Sigmoid colon (tissue), 7 donors: ENCODE results near the gene CSTF3. TPM values are rescaled to one million over a fixed set of nuclear protein-coding genes. Genes with fewer than 3 reads are reported as not detected.
A peak's percentile ranks its signal among the peaks of the same experiment; 100 is the strongest.

ENCODE experiments used
- DNase-seq: peaks from one replicate; pipeline ENCODE4 v3.0.0-alpha.2; 2019
- H3K27ac ChIP-seq, 4 donors: fragments of 200-600 bp; sonication (generic); one replicate each; pipeline ENCODE4 v1.5.1; 2016 to 2019; ENCODE audit warnings: mild to moderate bottlenecking in 1 of 4
- H3K27me3 ChIP-seq, 3 donors: fragments of 200-600 bp; sonication (generic); one replicate each; pipeline ENCODE4 v1.5.1; 2019; ENCODE audit warnings: mild to moderate bottlenecking in 1 of 3
- H3K36me3 ChIP-seq, 4 donors: fragments of 200-600 bp; sonication (generic); one replicate each; pipeline ENCODE4 v1.5.1; 2016 to 2019
- H3K4me1 ChIP-seq, 4 donors: fragments of 200-600 bp; sonication (generic); one replicate each; pipeline ENCODE4 v1.5.1; 2017 to 2019
- H3K4me3 ChIP-seq, 4 donors: fragments of 200-600 bp; sonication (generic); one replicate each; pipeline ENCODE4 v1.5.1; 2017 to 2019; ENCODE audit warnings: mild to moderate bottlenecking in 2 of 4, moderate library complexity in 1 of 4
- H3K9me3 ChIP-seq, 4 donors: fragments of 200-600 bp in 3 of 4; sonication (generic) in 3 of 4; one replicate each; pipeline versions ENCODE4 v1.5.1 to v1.6.1; 2013 to 2019
- CTCF ChIP-seq, 4 experiments: fragments of 450-650 bp in 3 of 4; fragments of 200-600 bp in 1 of 4; IDR thresholded peaks; one replicate each; pipeline ENCODE4 v1.5.1; 2016 to 2019; ENCODE audit warnings: antibody characterized with exemption in 4 of 4, mild to moderate bottlenecking in 3 of 4, moderate library complexity in 2 of 4
- EP300 ChIP-seq, 4 donors: sonication (generic); formaldehyde crosslinking; IDR thresholded peaks; one replicate each; pipeline ENCODE4 v1.6.1; 2017; ENCODE audit warnings: antibody characterized with exemption in 4 of 4
- POLR2A ChIP-seq, 2 donors: fragments of 450-650 bp; IDR thresholded peaks; one replicate each; pipeline ENCODE4 v1.6.1; 2016; ENCODE audit warnings: antibody characterized with exemption in 2 of 2, mild to moderate bottlenecking in 2 of 2, moderate library complexity in 2 of 2
- POLR2AphosphoS5 ChIP-seq, 4 donors: sonication (generic); formaldehyde crosslinking; IDR thresholded peaks; one replicate each; pipeline ENCODE4 v1.6.1; 2017; ENCODE audit warnings: antibody characterized with exemption in 4 of 4
- WGBS, 2 donors: extraction: QIAGEN DNeasy Blood & Tissue Kit; methylation state at CpG; one replicate each; pipeline ENCODE4 v1.1.7; 2013; 5-methylcytosine and 5-hydroxymethylcytosine counted together
- intact Hi-C: fragments of 100-400 bp; cut with DNase I; formaldehyde crosslinking; loops from one replicate; pipeline ENCODE4 v1.15.1; 2023
- polyA plus RNA-seq, 3 donors: library from polyadenylated mRNA; stranded (reverse); fragments of 200-250 nt; gene quantifications; one replicate each; pipeline ENCODE4 v1.2.3, GENCODE V29; 2013
- total RNA-seq, 4 donors: library from RNA; depleted of rRNA; stranded (reverse); fragments of >200 nt; gene quantifications; one replicate each; pipeline ENCODE4 v1.1.0, GENCODE V29; 2016
- donor health status: healthy with polysubstance abuse.
- donor health status: Bipolar disorder and iron deficiency.
- donor health status: healthy.

The CSTF3 gene
- total and polyA plus RNA-seq, 7 donors, result 9.9 to 20.8 (median 11.6) TPM

DNA sequence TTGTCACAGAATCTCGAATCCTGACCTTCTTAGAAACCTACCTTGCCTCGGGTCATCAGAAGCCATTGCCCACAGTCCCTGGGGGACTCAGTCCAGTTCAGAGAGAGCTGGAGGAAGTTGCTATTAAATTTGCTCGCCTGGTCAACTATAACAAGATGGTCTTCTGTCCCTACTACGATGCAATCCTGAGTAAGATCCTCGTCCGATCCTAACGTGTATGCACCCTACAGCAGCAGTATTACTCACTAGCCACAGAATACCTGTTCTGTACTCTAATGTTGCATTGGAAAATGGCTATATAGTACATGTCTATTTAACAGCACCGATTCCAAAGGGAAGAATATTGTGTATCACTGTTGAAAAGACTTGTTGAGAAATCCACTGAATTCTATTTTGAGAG, 88.8 kb downstream of the CSTF3 start:
- H3K36me3 ChIP-seq, result peaks cover 21 to 96% (median 64%) of the 10 kb centered on the region in 4 donors
- no peak for TF ChIP-seq POLR2AphosphoS5 (IDR thresholded peaks at IDR 0.05)
- intact Hi-C loops, result no loop called here

GRCh38 chr11:33068611-33069340, 92.5 kb downstream of the CSTF3 start:
- Histone ChIP-seq H3K27me3 (no peaks in the 10 kb centered on the region), H3K4me1 (peaks cover 0 to 21% (median 18%) of the 10 kb centered on the region in 4 donors), H3K9me3 (no peaks in the 10 kb centered on the region), H3K4me3 (no peak overlapping the region), H3K27ac (no peak overlapping the region), H3K36me3 (peaks cover 25 to 80% (median 48%) of the 10 kb centered on the region in 4 donors)
- no peak for DNase-seq
- TF ChIP-seq POLR2A (IDR thresholded peaks at IDR 0.05), result no peak
- TF ChIP-seq POLR2AphosphoS5 (IDR thresholded peaks at IDR 0.05), result no peak
- TF ChIP-seq CTCF (IDR thresholded peaks at IDR 0.05), result no peak
- no peak for TF ChIP-seq EP300 (IDR thresholded peaks at IDR 0.05)
- intact Hi-C loops, result loop anchor here (5.0 to 10.0 kb wide), 2 partner anchors 261 to 484 kb away; partner anchors contain the start of gene EIF3M
- WGBS, 2 donors, result 94 to 96% methylated on average over 17 of the region's 17 CpGs

More for the DNA sequence above, 88.8 kb downstream of the CSTF3 start:
- H3K27me3 ChIP-seq, result no peaks in the 10 kb centered on the region
- no peaks in the 10 kb centered on the region for H3K4me1 ChIP-seq
- no peak overlapping the region for H3K27ac ChIP-seq
- H3K9me3 ChIP-seq, result no peaks in the 10 kb centered on the region
- no peak overlapping the region for H3K4me3 ChIP-seq
- DNase-seq, result no peak
- 92 to 95% methylated on average over 8 of the region's 8 CpGs for WGBS, 2 donors

DNA sequence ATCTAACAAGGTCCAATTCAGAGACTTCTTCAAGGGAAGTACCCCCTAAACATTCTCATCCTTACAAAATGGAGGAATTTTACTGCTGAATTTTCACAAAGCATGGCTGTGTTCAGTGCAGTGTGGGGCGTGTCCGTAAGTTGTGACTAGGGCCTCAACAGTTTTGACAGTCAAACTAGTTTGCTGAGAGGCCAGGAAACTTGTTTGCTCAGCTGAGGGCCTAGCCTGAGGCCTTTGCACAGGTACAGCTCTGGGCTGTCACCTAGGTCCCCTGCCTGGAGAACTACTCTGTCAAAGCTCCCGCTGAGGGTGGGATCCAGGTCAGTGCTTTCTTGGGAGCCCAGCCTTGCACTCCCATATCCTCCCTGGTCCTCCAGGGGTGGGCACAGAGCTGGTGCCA, 94.0 kb downstream of the CSTF3 start:
- no peak overlapping the region for H3K27ac ChIP-seq
- no peaks in the 10 kb centered on the region for H3K9me3 ChIP-seq
- WGBS, 2 donors, result 87 to 95% methylated on average over 3 of the region's 3 CpGs
- H3K4me1 ChIP-seq, result peaks cover 0 to 36% (median 33%) of the 10 kb centered on the region in 4 donors
- no peak for DNase-seq
- H3K36me3 ChIP-seq, result peaks cover 24 to 65% (median 39%) of the 10 kb centered on the region in 4 donors
- H3K27me3 ChIP-seq, result no peaks in the 10 kb centered on the region
- intact Hi-C loops, result loop anchor here (5.0 to 10.0 kb wide), 2 partner anchors 260 to 482 kb away; partner anchors contain the start of gene EIF3M
- H3K4me3 ChIP-seq, result no peak overlapping the region
- TF ChIP-seq POLR2A (IDR thresholded peaks at IDR 0.05) (no peak), POLR2AphosphoS5 (IDR thresholded peaks at IDR 0.05) (no peak), CTCF (IDR thresholded peaks at IDR 0.05) (no peak), EP300 (IDR thresholded peaks at IDR 0.05) (no peak)

GRCh38 chr11:33065445-33066178, 95.7 kb downstream of the CSTF3 start:
- Histone ChIP-seq H3K9me3 (no peaks in the 10 kb centered on the region), H3K36me3 (peaks cover 12 to 52% (median 31%) of the 10 kb centered on the region in 4 donors), H3K4me3 (no peak overlapping the region), H3K4me1 (peaks cover 0 to 51% (median 47%) of the 10 kb centered on the region in 4 donors), H3K27me3 (no peaks in the 10 kb centered on the region), H3K27ac (peak overlapping the region in 1 of 4 donors; percentile 87)
- peak; percentile 82 for DNase-seq
- intact Hi-C loops, result loop anchor here (1.0 to 10.0 kb wide), 4 partner anchors 27 to 481 kb away; partner anchors contain the start of genes EIF3M and TCP11L1
- TF ChIP-seq EP300 (IDR thresholded peaks at IDR 0.05) (no peak), POLR2AphosphoS5 (IDR thresholded peaks at IDR 0.05) (no peak), POLR2A (IDR thresholded peaks at IDR 0.05) (no peak), CTCF (IDR thresholded peaks at IDR 0.05) (peak; percentile 49 to 92 (median 84))
- WGBS, 2 donors, result 52 to 65% methylated on average over 22 of the region's 22 CpGs

- peak overlapping the region in 3 of 4 donors; percentile 81 to 87 (median 82) for H3K27ac ChIP-seq
- DNase-seq, result no peak
- 92 to 93% methylated on average over 5 of the region's 5 CpGs for WGBS, 2 donors
- intact Hi-C loops, result loop anchor here (1.0 to 10.0 kb wide), 5 partner anchors 26 to 480 kb away; partner anchors contain the start of genes EIF3M, QSER1 and TCP11L1
- H3K9me3 ChIP-seq, result no peaks in the 10 kb centered on the region
- TF ChIP-seq EP300 (IDR thresholded peaks at IDR 0.05) (no peak), POLR2AphosphoS5 (IDR thresholded peaks at IDR 0.05) (no peak), POLR2A (IDR thresholded peaks at IDR 0.05) (no peak), CTCF (IDR thresholded peaks at IDR 0.05) (no peak)
- peaks cover 0 to 59% (median 50%) of the 10 kb centered on the region in 4 donors for H3K4me1 ChIP-seq
- H3K4me3 ChIP-seq, result no peak overlapping the region
- peaks cover 12 to 52% (median 28%) of the 10 kb centered on the region in 4 donors for H3K36me3 ChIP-seq
- no peaks in the 10 kb centered on the region for H3K27me3 ChIP-seq
These were observed 96.4 kb downstream of the CSTF3 start for GRCh38 chr11:33064866-33065265.
